ENCODE results near the gene NOTCH2. TPM values are rescaled to one million over a fixed set of nuclear protein-coding genes. Genes with fewer than 3 reads are reported as not detected.

The NOTCH2 gene
- total RNA-seq, 1 donor from 2014 or later, result 259 TPM

- H3K27me3 Mint-ChIP-seq, result no peaks in the 10 kb centered on the region
- DNase-seq, result no peak
- CTCF ChIA-PET, result no interaction called here
- no peaks in the 10 kb centered on the region for H3K9me3 Mint-ChIP-seq
- TF ChIP-seq, protein P1, sequence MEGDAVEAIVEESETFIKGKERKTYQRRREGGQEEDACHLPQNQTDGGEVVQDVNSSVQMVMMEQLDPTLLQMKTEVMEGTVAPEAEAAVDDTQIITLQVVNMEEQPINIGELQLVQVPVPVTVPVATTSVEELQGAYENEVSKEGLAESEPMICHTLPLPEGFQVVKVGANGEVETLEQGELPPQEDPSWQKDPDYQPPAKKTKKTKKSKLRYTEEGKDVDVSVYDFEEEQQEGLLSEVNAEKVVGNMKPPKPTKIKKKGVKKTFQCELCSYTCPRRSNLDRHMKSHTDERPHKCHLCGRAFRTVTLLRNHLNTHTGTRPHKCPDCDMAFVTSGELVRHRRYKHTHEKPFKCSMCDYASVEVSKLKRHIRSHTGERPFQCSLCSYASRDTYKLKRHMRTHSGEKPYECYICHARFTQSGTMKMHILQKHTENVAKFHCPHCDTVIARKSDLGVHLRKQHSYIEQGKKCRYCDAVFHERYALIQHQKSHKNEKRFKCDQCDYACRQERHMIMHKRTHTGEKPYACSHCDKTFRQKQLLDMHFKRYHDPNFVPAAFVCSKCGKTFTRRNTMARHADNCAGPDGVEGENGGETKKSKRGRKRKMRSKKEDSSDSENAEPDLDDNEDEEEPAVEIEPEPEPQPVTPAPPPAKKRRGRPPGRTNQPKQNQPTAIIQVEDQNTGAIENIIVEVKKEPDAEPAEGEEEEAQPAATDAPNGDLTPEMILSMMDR (IDR thresholded peaks at IDR 0.05), result no peak
- intact Hi-C loops (cut with micrococcal nuclease), result no loop called here
- H3K36me3 Mint-ChIP-seq (ENCODE audit: low read depth), result peaks cover 100% of the 10 kb centered on the region
- ATAC-seq (ENCODE audit: low read depth), result no peak
- POLR2A ChIA-PET, result no interaction called here
- H3K27ac Mint-ChIP-seq, result no peak overlapping the region
- H3K4me1 Mint-ChIP-seq, result no peaks in the 10 kb centered on the region
- H3K4me3 Mint-ChIP-seq, result no peak overlapping the region
These were observed 149.1 kb downstream of the NOTCH2 start for GRCh38 chr1:119920104-119920968.

DNA sequence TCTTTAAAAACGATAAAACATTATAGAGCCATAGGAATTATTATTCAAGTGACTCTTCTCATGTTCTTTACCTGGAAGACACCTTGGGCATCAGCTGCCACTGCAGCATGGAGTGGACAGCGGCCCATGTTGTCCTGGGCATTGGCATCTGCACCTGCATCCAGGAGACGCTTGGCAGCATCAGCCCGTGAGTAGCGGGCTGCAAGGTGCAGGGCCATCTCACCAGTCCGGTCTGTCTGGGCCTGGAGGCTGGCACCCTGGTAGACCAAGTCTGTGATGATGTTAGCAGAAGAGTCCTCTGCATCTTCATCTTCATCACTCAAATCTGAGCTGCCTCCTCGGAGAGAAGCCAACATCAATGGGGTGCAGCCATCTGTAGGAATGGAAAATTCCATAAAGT, 150.2 kb downstream of the NOTCH2 start:
- ChIA-PET POLR2A (no interaction called here), CTCF (no interaction called here)
- DNase-seq (no peak), ATAC-seq (ENCODE audit: low read depth) (no peak)
- no peak overlapping the region for H3K27ac Mint-ChIP-seq
- peaks cover 100% of the 10 kb centered on the region for H3K36me3 Mint-ChIP-seq (ENCODE audit: low read depth)
- no peaks in the 10 kb centered on the region for H3K9me3 Mint-ChIP-seq
- H3K4me1 Mint-ChIP-seq, result no peaks in the 10 kb centered on the region
- H3K4me3 Mint-ChIP-seq, result no peak overlapping the region
- intact Hi-C loops (cut with micrococcal nuclease), result no loop called here
- TF ChIP-seq, protein P1 (IDR thresholded peaks at IDR 0.05), result no peak
- no peaks in the 10 kb centered on the region for H3K27me3 Mint-ChIP-seq

DNA sequence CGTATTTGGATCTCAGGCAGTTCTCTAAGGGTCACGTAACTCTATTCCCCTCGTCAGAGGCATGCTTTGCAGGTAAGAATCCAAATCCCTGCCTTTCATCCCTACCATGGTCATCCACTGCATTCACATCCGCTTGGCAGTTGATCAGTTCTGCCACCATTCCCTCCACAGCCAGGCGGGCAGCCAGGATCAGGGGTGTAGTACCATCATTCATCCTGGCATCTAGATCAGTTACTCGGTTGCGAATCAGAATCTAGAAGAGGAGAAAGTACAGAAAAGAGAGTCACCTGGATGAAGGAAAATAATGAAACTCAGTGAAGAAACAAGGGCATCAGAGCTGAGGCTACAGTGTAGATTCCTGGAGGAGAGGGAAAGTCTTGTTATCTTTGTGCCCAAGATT, 151.2 kb downstream of the NOTCH2 start:
- intact Hi-C loops (cut with micrococcal nuclease), result no loop called here
- CTCF ChIA-PET, result no interaction called here
- Mint-ChIP-seq H3K27ac (no peak overlapping the region), H3K9me3 (no peaks in the 10 kb centered on the region), H3K36me3 (ENCODE audit: low read depth) (peaks cover 100% of the 10 kb centered on the region), H3K4me1 (no peaks in the 10 kb centered on the region), H3K27me3 (no peaks in the 10 kb centered on the region), H3K4me3 (no peak overlapping the region)
- DNase-seq, result no peak
- no peak for ATAC-seq (ENCODE audit: low read depth)
- POLR2A ChIA-PET, result no interaction called here
- TF ChIP-seq, protein P1 (IDR thresholded peaks at IDR 0.05), result no peak

- H3K9me3 Mint-ChIP-seq, result no peaks in the 10 kb centered on the region
- ATAC-seq (ENCODE audit: low read depth) (no peak), DNase-seq (no peak)
- H3K27me3 Mint-ChIP-seq, result no peaks in the 10 kb centered on the region
- ChIA-PET CTCF (no interaction called here), POLR2A (no interaction called here)
- intact Hi-C loops (cut with micrococcal nuclease), result no loop called here
- H3K36me3 Mint-ChIP-seq (ENCODE audit: low read depth), result peaks cover 100% of the 10 kb centered on the region
- H3K4me3 Mint-ChIP-seq, result no peak overlapping the region
- no peaks in the 10 kb centered on the region for H3K4me1 Mint-ChIP-seq
- H3K27ac Mint-ChIP-seq, result peak overlapping the region; percentile 51
- TF ChIP-seq, protein P1 (IDR thresholded peaks at IDR 0.05), result no peak
These were observed 152.0 kb downstream of the NOTCH2 start for GRCh38 chr1:119917304-119918055.

- Mint-ChIP-seq H3K27ac (no peak overlapping the region), H3K4me1 (no peaks in the 10 kb centered on the region), H3K27me3 (no peaks in the 10 kb centered on the region), H3K9me3 (no peaks in the 10 kb centered on the region), H3K4me3 (no peak overlapping the region), H3K36me3 (ENCODE audit: low read depth) (peaks cover 82% of the 10 kb centered on the region)
- TF ChIP-seq, protein P1 (IDR thresholded peaks at IDR 0.05), result no peak
- CTCF ChIA-PET, result no interaction called here
- no peak for ATAC-seq (ENCODE audit: low read depth)
- intact Hi-C loops (cut with micrococcal nuclease), result no loop called here
- no peak for DNase-seq
- POLR2A ChIA-PET, result no interaction called here
These were observed 153.9 kb downstream of the NOTCH2 start for GRCh38 chr1:119915517-119915916.

Measured in activated B cell treated with CpG ODN at 0.5 μM for 24 hours (primary cell).